CD14-positive monocyte (primary cell): ENCODE results near the gene DOK6. TPM values are rescaled to one million over a fixed set of nuclear protein-coding genes. Genes with fewer than 3 reads are reported as not detected.

Experiments used
- DNase-seq, 3 donors: peaks; one replicate each; pipeline ENCODE4 v3.0.0-alpha.2; 2011 to 2022
- H2AFZ ChIP-seq: 2 replicates; pipeline ENCODE4 v1.6.0; 2012; ENCODE audit warnings: mild to moderate bottlenecking, low read depth, low read length, inconsistent platforms; ENCODE audit not compliant: insufficient read depth, poor library complexity, severe bottlenecking
- H3K27ac ChIP-seq, 2 donors: 1 replicate in 1 of 2; 2 replicates in 1 of 2; pipeline ENCODE4 v1.5.1; 2012 to 2013; ENCODE audit warnings: low read length in 2 of 2, control low read depth in 1 of 2, inconsistent platforms in 1 of 2, low read depth in 1 of 2, mild to moderate bottlenecking in 1 of 2
- H3K27me3 ChIP-seq, 2 donors: one replicate each; pipeline versions ENCODE4 v1.6.0 to v1.6.1; 2011 to 2013; ENCODE audit warnings: low read length in 2 of 2; ENCODE audit not compliant: control insufficient read depth in 2 of 2, insufficient read depth in 2 of 2
- H3K36me3 ChIP-seq, 2 donors: replicated peaks in 1 of 2; 1 replicate in 1 of 2; 2 replicates in 1 of 2; pipeline versions ENCODE4 v1.5.1 to v1.6.1; 2012 to 2013; ENCODE audit warnings: low read length in 2 of 2, control low read depth in 1 of 2, inconsistent platforms in 1 of 2, mild to moderate bottlenecking in 1 of 2; ENCODE audit not compliant: insufficient read depth in 2 of 2, control insufficient read depth in 1 of 2
- H3K4me1 ChIP-seq, 2 donors: 1 replicate in 1 of 2; 2 replicates in 1 of 2; pipeline versions ENCODE4 v1.5.1 to v1.6.1; 2012 to 2013; ENCODE audit warnings: low read length in 2 of 2, control low read depth in 1 of 2, inconsistent platforms in 1 of 2, mild to moderate bottlenecking in 1 of 2, moderate library complexity in 1 of 2; ENCODE audit not compliant: insufficient read depth in 2 of 2, control insufficient read depth in 1 of 2
- H3K4me2 ChIP-seq: replicated peaks from 2 replicates; pipeline ENCODE3; 2012; ENCODE audit warnings: low read length, moderate library complexity, mild to moderate bottlenecking; ENCODE audit not compliant: poor library complexity, severe bottlenecking; ENCODE audit errors: extremely low read depth
- H3K4me3 ChIP-seq, 3 experiments: fragments of 200-600 bp in 1 of 3; sonication (generic) in 1 of 3; replicated peaks in 1 of 3; 1 replicate in 2 of 3; 2 replicates in 1 of 3; pipeline ENCODE4 v1.5.1; 2011 to 2013; ENCODE audit warnings: low read length in 3 of 3, mild to moderate bottlenecking in 3 of 3, control low read depth in 2 of 3, low read depth in 2 of 3, inconsistent platforms in 1 of 3, moderate library complexity in 1 of 3
- H3K79me2 ChIP-seq: 2 replicates; pipeline ENCODE4 v1.6.0; 2012; ENCODE audit warnings: mild to moderate bottlenecking, control low read depth, inconsistent platforms, low read length, moderate library complexity; ENCODE audit not compliant: insufficient read depth
- H3K9ac ChIP-seq: 2 replicates; pipeline ENCODE4 v1.6.0; 2017; ENCODE audit warnings: low read length, mild to moderate bottlenecking; ENCODE audit not compliant: insufficient read depth, poor library complexity, severe bottlenecking
- H3K9me3 ChIP-seq, 2 donors: replicated peaks in 1 of 2; 1 replicate in 1 of 2; 2 replicates in 1 of 2; pipeline versions ENCODE4 v1.5.1 to v1.6.1; 2012 to 2013; ENCODE audit warnings: low read length in 2 of 2, control low read depth in 1 of 2; ENCODE audit not compliant: control insufficient read depth in 1 of 2, insufficient read depth in 1 of 2
- H4K20me1 ChIP-seq: 2 replicates; pipeline ENCODE4 v1.6.0; 2012; ENCODE audit warnings: mild to moderate bottlenecking, low read length, control low read depth, moderate library complexity; ENCODE audit not compliant: insufficient read depth
- H3K27ac Mint-ChIP-seq, 7 donors: one replicate each; pipeline ENCODE4 v1.8.0; 2020; ENCODE audit warnings: mild to moderate bottlenecking in 7 of 7, mixed read lengths in 7 of 7, moderate library complexity in 6 of 7, inconsistent platforms in 2 of 7
- H3K27me3 Mint-ChIP-seq, 3 donors: one replicate each; pipeline ENCODE4 v1.8.0; 2021 to 2022; ENCODE audit warnings: low read depth in 3 of 3, mild to moderate bottlenecking in 3 of 3, mixed read lengths in 3 of 3, moderate library complexity in 3 of 3, inconsistent platforms in 1 of 3
- H3K36me3 Mint-ChIP-seq, 2 donors: one replicate each; pipeline ENCODE4 v1.8.0; 2020; ENCODE audit warnings: mixed read lengths in 2 of 2, inconsistent platforms in 1 of 2, mild to moderate bottlenecking in 1 of 2
- H3K4me1 Mint-ChIP-seq: one replicate; pipeline ENCODE4 v1.8.0; 2020; ENCODE audit warnings: mild to moderate bottlenecking, mixed read lengths
- H3K4me3 Mint-ChIP-seq, 2 donors: one replicate each; pipeline ENCODE4 v1.8.0; 2020; ENCODE audit warnings: mild to moderate bottlenecking in 2 of 2, mixed read lengths in 2 of 2, moderate library complexity in 1 of 2
- H3K9me3 Mint-ChIP-seq, 7 donors: one replicate each; pipeline ENCODE4 v1.8.0; 2020 to 2022; ENCODE audit warnings: mixed read lengths in 7 of 7, mild to moderate bottlenecking in 6 of 7, moderate library complexity in 6 of 7, inconsistent platforms in 2 of 7
- CTCF ChIP-seq: fragments of 200-600 bp; IDR thresholded peaks from one replicate; pipeline ENCODE4 v1.8.0; 2022; ENCODE audit warnings: antibody characterized with exemption, mild to moderate bottlenecking
- WGBS: methylation state at CpG from one replicate; pipeline ENCODE4 v1.1.5; 2013; ENCODE audit warnings: missing lambda C conversion rate; ENCODE audit not compliant: insufficient coverage; 5-methylcytosine and 5-hydroxymethylcytosine counted together
- intact Hi-C, 2 donors: fragments of 100-400 bp; cut with micrococcal nuclease; formaldehyde crosslinking; loops; one replicate each; pipeline versions ENCODE4 v1.15.0 to v1.15.1; 2023
- polyA plus RNA-seq, 3 donors: library from polyadenylated mRNA; depleted of rRNA in 1 of 3; unstranded in 2 of 3; stranded (reverse) in 1 of 3; fragments of 300-500 nt in 2 of 3; fragments of >200 nt in 1 of 3; fragmentation: Illumina TruSeq in 2 of 3; gene quantifications; 1 replicate in 2 of 3; 2 replicates in 1 of 3; pipeline ENCODE4 v1.2.3, GENCODE V29; 2012 to 2021

The DOK6 gene
- polyA plus RNA-seq, 3 donors = not detected

- H3K27me3 ChIP-seq = no peaks in the 10 kb centered on the region
- H3K27ac Mint-ChIP-seq = no peak overlapping the region
- H4K20me1 ChIP-seq = no peaks in the 10 kb centered on the region
- no peak overlapping the region for H3K4me3 Mint-ChIP-seq
- intact Hi-C loops = no loop called here
- H3K27ac ChIP-seq = no peak overlapping the region
- H2AFZ ChIP-seq = no peak overlapping the region
- TF ChIP-seq CTCF = no peak
- peaks cover 0 to 3% (median 2%) of the 10 kb centered on the region in 3 donors for H3K27me3 Mint-ChIP-seq
- no peak overlapping the region for H3K9ac ChIP-seq
- no peak overlapping the region for H3K4me3 ChIP-seq
- H3K4me1 ChIP-seq = no peaks in the 10 kb centered on the region
- H3K4me2 ChIP-seq = no peak overlapping the region
- no peaks in the 10 kb centered on the region for H3K4me1 Mint-ChIP-seq
- H3K36me3 Mint-ChIP-seq = no peaks in the 10 kb centered on the region
- no peaks in the 10 kb centered on the region for H3K79me2 ChIP-seq
- no peaks in the 10 kb centered on the region for H3K9me3 ChIP-seq
- H3K36me3 ChIP-seq = no peaks in the 10 kb centered on the region
- WGBS = 100% methylated on average over 8 of the region's 11 CpGs
- no peak for DNase-seq
- H3K9me3 Mint-ChIP-seq = peaks cover 0 to 6% (median 2%) of the 10 kb centered on the region in 7 donors
Observed at GRCh38 chr18:69839497-69839896, 438.8 kb downstream of the DOK6 start.

GRCh38 chr18:69840001-69840400 lies 439.3 kb downstream of the DOK6 start:
- H3K4me2 ChIP-seq = no peak overlapping the region

More at GRCh38 chr18:69840001-69840400, 439.3 kb downstream of the DOK6 start:
- H3K4me3 ChIP-seq = no peak overlapping the region
- no peaks in the 10 kb centered on the region for H3K4me1 ChIP-seq
- no peak overlapping the region for H2AFZ ChIP-seq
- peak overlapping the region in 1 of 7 donors; percentile 20 for H3K27ac Mint-ChIP-seq
- H3K27me3 ChIP-seq = no peaks in the 10 kb centered on the region
- WGBS = 94% methylated on average over 10 of the region's 11 CpGs
- no peak overlapping the region for H3K4me3 Mint-ChIP-seq
- no peaks in the 10 kb centered on the region for H4K20me1 ChIP-seq
- H3K9ac ChIP-seq = no peak overlapping the region
- peaks cover 0 to 3% (median 2%) of the 10 kb centered on the region in 3 donors for H3K27me3 Mint-ChIP-seq
- TF ChIP-seq CTCF = no peak
- no peaks in the 10 kb centered on the region for H3K79me2 ChIP-seq
- H3K27ac ChIP-seq = no peak overlapping the region
- no peak for DNase-seq
- H3K9me3 Mint-ChIP-seq = peaks cover 0 to 6% (median 0%) of the 10 kb centered on the region in 7 donors
- no peaks in the 10 kb centered on the region for H3K9me3 ChIP-seq
- H3K4me1 Mint-ChIP-seq = no peaks in the 10 kb centered on the region
- H3K36me3 ChIP-seq = no peaks in the 10 kb centered on the region
- intact Hi-C loops = no loop called here
- H3K36me3 Mint-ChIP-seq = no peaks in the 10 kb centered on the region
